Fibroblast of upper back skin (primary cell): ENCODE data around the gene CARD19.
A peak's percentile ranks its signal among the peaks of the same experiment; 100 is the strongest.
"Not testable (repeated sequence)": the region's sequence is repeated elsewhere in the genome, so short reads cannot be mapped to it uniquely, and the experiment has no call there.

Experiments used
- DNase-seq: peaks from one replicate; pipeline ENCODE4 v3.0.0-alpha.2; 2013

Gene CARD19

DNA sequence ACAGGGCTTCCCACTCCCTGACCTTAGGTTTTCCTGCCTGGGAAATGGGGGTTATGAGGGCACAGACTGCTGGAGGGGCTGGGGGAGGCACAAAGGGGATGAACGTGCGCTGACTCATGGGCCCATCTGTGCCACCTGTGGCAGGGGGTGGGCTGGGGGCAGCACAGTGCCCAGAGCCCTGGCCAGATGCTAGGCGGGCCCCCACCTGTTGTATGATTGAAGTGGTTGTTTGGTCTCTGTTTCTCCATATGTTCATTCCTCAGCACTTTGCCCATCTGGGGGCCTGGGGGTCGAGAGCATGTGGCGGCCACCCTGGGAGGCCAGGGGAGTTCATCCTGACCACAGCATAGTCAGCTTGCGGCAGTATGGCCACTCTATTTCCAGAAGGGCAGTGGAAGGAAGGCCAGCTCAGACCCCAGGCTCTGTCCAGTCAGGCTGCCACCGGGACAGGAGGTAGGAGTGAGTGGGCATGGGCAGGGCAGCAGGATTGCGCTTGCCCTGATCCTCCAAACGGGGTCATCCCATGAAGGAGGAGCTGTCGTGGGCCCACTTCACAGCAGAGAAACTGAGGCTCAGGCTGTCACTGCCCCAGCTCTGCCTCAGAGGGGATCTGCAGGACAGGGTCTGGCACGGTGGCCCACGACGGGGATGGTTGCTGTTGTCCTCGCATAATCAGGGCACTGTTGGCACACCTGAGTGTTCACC is 38.9 kb downstream of the CARD19 start:
- DNase-seq, result no peak

DNA sequence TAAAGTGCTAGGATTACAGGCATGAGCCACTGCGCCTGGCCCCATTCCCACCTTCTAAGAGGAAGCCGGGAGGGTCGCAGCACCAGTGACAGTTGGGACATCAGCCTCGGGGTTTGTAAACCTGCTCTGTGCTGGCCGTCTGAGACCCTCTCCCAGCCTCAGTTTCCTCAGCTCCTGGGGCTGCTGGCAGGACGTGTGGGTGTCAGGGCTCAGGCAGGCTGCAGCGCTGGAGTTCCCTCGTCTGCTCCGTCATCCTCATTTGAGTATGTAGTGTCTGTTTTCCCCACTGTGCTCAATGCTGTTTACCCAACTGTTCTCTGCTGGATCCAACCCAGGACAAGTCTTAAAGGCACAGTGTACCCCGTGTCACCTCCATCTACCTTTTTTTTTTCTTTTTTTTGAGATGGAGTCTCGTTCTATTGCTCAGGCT is 40.0 kb downstream of the CARD19 start:
- DNase-seq, result no peak

DNA sequence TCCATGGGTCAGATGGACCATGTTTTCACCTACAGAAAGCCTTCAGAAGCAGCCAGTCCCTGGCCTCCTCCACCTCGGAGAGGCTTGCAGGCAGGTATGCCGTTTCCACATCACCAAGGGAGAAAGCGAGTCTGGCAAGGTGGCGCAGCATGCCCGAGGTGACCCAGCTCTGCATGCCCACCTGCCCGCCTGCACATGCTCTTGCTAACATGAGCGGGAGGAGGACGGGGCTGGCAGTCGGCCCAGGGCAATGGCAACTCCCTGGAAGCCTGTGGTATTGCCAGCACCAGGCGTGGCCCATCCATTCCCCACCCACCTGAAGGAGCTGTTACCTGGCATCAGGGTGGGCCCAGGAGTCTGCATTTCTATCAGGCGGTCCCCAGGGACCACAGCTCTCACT is 41.3 kb downstream of the CARD19 start:
- no peak for DNase-seq

DNA sequence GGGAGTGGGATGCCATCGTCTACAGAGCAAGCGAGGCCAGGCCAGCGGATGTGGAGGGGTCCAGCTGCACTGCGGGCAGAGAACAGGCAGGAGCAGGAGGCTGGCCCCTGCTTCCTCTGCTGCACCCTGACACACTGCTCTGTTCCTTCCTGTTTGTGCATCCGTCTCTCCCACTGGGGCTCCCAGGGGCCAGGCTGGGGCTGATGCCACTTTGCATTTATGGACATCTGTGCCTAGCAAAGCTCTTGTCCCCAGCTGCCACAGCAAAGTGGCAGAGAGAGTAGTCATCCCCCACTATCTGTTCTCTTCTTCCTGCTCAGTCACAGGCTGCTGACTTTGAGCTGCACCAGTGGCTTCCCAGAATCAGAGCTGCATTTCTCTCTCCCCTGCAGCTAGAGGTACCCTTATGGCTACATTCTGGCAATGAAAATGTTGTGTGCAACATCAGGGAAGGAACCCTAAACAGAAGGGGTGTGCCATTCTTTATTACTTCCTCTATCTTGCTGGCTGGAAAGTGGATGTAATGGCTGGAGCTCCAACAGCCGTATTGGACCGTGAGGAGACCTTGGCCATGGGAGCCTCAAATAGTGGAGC is 42.3 kb downstream of the CARD19 start:
- no peak for DNase-seq

DNA sequence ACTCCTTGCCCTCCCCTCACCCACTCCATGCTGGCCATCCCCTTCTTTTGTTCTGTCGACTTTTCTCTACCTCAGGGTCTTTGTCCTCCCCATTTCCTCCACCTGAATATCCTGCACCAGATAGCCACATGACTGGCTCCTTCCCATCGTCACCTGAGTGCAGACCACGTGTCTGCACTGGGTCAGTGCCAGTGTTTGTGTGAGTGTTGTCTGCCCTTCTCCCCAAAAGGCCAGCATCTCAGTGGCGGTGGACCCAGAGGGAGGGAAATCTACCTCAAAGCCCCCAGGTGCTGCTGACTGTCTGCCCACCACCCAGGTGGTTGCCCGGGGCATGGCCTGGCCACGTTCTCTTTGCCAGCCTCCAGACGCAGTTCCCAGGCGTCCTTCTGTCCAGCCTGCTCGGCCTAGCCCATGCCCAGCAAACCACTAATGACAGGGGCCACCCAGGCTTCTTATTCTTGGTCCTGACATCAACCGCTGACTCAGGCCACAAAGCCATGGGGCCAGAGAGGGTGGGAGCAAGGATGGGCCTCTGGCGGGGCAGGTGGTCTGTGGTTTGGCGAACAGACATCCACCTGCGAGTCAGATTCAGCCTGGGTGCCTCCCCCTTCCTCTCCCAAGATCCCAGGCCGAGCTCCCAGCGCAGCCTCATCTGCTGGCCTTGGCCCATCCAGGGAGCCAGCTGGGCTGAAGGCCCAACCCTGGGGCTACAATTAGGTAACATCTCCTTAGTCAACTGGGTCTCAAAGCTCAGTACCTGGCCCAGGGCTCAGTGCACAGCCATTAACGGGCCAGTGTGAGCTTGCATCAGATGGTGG is 43.6 kb downstream of the CARD19 start:
- DNase-seq, result no peak

DNA sequence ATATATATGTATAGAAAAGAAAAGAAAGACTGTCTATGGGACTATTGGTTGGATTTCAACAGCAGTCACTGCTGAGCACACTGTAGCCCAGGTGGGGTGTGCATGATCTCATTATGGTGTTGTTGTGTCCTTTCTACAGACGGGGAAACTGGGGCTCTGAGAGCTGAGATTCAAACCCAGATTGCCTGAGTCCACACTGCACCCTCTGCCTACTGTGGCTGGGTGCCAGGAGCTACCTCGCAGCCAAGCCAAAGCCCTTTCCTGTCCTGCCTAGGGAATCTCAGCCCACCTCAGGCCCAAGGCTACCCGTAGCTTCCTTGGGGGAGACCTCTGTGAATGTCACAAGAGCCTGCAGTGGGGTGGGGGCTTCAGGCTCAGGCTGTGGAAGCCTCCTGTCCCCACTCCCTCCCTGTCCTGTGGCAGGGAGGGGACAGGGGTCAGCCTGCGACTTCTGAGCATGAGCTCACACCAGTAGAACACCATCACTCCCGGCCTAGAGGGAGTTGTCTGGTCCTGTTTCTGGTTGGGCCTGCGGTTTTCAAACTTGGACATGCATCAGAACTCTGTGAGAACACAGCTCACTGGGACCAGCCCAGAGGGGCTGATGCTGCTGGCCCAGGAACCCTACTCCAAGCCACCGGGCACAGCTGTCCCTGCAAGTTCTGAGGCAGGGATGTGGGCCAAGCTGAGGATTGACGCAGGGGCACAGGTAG is 45.9 kb downstream of the CARD19 start:
- no peak for DNase-seq

DNA sequence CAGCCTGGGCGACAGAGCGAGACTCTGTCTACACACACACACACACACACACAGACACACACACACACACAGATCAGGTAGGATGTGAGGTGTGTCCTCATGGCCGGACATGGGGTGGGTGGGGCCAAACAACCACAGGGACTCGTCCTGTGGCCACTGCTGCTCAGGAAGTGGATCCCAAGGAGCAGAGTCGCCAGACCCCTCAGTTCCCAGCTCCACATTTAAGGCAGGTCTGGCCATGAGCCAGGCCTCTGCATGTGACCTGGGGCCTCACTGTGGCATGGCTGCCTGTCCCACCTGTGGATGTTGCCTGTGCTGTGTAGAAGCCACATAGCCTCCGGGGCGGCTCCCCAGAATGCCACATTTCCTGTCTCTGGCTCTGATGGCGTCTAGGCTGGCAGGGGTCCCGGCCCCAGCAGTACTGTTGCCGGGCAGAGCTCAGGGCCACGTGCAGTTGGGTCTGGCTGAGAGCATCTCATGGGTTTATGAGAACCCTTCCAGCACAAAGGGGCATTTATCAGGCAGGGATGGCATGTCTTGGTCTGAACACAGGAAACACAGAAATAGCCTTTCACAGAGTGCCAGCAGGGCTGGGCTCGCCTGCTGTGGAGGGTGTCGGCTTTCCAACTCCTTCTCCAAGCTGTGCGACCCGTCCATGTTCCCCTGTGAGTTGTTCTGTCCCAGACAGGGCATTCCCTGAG is 48.0 kb downstream of the CARD19 start:
- DNase-seq, result no peak

DNA sequence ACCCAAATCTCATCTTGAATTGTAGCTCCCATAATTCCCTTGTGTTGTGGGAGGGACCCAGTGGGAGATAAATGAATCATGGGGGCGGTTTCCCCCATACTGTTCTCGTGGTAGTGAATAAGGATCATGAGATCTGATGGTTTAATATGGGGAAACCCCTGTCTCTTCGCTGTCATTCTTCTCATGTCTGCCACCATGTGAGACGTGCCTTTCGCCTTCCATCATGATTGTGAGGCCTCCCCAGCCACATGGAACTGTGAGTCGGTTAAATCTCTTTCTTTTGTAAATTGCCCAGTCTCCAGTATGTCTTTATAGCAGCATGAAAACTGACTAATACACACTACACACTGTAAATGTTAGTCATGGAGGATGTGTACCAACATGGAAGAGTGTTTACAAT is 50.7 kb downstream of the CARD19 start:
- DNase-seq, result not testable (repeated sequence)

DNA sequence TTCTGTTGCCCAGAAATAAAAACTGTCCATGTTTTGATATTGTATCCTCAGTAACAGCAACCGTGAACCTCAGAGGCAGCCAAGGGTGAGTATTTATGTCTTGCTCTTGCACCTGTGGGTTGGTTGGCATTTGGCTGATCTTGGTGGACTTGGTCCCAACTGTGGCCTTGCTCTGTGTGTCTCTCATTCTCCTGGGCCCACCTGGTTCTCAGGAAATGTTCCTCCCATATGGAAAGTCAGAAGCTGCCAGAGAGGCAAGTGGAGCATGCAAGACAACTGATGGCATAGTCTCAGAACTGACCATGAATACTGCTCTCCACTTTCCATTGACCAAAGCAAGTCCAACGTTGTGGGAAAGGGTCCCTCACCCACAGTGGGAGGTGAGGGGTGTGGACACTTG is 51.6 kb downstream of the CARD19 start:
- DNase-seq, result no peak

DNA sequence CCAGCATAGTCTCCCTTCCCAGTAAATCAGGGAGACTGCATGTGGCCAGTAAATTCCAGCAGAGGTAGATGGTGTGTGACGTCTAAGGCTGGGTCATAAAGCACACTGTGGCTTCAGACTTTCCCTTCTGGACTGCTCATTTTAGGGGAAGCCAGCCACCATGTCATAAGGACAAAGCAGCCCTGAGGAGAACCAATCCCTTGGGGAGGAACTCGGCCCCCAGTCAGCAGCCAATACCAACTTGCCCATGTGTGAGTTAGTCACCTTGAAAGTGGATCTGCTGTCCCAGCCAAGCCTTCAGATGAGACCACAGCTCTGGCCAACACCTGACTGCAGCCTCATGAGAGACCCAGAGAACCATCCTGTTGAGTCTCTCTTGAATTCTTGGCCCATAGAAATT is 52.7 kb downstream of the CARD19 start:
- DNase-seq, result no peak

DNA sequence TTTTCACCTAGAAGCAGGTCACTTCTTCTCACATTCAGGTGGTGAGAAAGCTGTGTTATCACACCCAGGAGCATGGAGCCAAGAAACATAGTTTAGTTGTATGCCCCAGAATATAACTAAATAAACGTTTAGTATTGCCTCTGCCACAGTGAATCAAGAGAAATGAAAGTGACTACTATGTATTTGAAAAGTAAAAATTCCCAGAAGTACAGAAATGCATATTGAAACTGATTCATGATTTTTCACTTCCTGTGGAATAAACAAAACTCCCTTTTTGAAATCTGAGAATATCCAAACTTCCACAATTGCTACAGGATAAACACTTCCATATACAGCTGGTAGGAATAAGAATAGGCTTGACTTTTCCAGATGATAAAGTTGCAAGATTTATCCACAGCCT is 53.3 kb downstream of the CARD19 start:
- DNase-seq, result no peak

DNA sequence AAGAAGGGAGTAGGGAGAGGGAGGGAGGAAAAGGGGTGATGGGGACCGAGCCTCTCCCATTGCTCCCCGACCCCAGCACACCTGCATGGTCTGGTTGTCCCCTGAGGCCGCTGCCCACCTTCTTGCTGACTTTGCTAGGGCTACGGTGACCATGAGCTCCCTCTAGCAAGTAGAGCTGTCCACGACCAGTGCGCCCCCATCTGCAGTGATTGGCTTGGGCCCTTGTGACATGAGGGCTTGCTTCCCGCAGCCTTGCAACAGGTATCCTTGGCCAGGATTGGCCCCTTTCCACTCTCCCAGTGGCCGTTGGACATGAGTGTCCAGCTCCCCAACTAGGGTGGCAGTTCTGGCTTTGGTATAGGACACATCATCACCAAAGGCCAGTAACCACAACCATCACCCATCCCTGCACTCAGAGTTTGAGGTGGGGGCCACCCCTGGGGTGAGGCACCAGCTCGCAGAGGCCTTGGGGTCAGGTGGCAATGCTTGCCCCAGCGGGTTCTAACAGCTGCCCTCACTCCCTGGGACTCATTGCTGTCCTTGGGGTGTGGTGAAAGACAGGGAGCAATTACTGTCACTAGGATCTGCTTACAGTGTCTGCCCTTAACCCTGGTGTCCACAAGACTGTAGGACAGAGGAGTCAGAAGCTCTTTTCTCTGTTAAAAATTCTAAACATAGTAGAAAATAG is 55.2 kb downstream of the CARD19 start:
- DNase-seq, result no peak

DNA sequence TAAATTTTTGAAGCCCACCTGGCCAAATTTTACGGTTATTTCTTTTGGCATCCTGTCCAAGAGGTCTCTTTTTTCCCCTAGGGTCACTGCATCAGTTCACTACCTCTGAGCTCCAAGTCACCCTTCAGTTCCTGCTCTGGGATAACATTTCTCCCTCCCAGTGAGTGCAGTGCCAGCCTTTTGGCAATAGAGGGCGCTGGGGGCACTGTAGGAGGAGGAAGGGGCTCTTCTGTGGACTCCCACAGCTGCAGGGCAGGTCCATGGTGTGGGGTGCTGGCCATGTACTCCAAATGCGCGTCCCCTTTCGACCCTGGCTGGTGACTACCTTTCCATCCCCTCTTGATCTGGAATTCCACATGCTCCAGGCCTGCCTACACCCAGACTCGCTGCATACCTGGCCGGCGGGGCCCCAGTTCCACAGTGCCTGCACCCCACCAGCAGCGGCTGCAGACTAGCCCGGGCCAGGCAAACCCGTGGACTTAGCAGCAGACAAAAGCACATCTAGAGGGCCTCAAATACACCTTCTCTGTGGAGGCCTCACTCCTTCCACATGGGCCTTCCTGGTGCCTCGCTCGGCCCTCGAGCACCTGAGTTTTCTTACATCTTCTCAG is 58.4 kb downstream of the CARD19 start:
- DNase-seq, result no peak

DNA sequence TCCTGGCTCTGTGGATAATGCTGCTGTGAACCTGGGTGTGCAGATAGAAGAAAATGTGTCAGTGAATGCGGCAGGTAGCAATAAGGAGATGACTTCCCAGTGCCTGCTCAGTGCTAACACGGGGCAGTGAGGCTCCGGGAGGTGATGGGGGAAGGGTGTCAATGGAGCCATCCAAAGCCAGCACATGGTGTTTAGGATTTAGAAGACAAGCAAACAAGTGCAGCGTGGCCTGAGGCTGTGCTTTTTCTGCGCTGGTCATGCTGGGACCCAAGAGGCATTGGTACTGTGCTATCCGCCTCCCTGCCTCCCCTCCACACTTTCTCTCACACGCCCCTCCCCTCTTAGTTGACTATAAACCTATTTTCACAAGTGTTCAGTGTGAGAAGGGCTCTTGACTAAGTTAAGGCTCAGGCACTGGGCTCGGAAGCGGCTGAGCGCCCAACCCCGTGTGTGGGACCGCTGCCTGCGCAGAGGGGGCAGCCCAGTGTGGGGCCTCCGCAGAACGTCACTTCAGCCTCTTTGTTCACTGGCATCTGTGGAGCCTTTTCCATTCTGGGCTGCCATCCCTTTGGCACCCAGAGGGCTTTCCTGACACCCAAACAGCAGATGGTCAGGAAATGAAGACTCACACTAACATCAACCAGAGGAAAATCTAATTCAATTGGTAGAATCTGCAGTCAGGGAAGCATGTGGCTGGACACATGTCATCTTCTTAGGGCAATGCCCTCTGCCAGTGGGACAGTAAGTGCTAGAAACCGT is 59.9 kb downstream of the CARD19 start:
- DNase-seq, result no peak

DNA sequence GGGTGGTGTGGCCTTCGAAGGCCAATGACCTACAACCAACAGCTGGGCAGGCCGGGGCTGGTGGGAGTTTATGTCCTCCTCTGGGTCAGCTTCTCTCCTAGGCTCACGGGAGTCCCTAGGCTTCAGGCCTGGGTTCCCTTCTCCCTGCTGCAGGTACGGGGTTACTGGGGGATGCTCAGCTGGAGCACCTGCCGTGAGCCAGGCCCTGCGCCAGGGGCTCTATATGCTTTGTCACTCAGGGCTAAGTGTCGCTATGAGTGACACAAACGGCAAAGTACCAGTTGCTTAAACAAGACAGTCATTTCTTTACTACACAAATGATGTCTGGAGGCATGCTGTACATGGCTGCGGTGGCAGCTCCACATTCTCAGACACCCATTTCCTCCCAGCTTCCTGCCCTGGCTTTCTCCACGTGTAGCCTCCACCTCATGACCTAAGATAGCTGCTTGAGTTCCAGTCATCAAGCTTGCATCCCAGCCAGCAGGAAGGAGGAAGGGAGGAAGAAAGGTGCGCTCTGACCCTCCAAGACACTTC is 60.5 kb downstream of the CARD19 start:
- DNase-seq, result no peak

DNA sequence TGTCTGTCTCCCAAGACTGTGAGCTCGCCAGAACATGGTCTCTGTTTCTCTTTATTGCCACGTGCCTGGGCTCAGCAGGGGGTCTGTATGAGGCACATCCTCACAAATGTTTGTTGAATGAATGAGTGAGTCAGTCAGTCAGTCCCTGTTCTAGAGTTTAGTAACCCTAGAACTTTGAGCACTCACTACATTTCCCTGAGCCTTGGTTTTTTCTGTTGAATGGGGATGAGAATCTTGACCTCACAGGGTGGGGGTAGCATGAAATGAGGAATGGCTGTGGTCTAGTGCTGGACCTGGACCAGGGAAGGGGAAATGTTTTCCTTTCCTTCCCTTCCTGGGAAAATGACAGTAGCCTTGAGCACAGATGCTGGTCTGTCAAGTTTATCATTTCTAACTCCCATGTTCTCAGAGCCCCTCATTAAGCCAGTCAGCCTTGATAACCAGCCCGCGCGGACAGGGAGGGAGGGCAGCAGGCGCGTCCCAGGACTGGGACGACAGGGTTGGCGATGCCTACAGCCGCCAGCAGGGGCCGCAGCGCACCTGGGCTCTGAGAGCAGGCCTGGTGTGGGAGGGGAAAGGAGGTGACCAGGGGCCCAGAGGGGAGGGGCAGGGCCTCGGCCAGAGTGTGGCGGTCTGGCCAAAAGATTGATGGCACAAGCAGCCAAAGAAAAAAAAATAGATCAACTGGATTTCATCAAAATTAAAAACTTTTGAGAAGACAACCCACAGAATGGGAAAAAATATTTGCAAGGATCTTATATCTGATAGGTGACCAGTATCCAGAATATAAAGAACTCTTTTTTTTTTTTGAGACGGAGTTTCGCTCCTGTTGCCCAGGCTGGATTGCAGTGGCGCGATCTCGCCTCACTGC is 63.8 kb downstream of the CARD19 start:
- DNase-seq, result peak; percentile 78

DNA sequence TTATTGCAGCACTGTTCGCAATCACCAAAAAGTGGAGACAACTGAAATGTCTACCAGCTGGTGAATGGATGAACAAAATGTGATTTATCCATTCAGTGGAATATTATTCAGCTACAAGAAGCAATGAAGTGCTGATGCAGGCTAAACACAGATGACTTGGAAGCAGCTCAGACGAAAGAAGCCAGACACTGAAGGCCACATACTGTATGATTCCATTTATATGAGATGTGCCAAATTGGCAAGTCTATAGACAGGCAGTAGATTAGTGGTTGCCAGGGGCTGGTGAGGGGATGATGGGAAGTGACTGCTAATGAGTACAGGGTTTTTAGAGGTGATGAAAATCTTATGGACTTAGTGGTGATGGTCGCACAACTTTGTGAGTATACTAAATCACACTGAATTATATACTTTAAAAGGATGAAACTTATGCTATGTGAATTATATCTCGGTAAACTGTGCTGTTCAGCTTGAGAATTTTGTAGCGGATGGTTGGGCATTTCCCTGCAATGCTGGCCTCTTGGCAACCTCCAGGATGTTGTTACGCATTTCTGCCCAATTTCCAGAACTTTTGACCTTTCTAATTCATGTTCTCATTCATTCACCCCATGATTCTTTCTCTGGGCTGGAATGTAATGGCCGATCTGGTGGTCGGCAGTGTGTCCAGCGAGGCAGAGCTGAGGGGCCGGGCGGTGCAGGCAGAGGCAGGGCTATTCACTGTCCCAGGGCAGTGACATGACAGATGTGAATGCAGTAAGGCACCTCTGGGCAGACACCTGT is 66.0 kb downstream of the CARD19 start:
- DNase-seq, result no peak
